Epithelial cell of proximal tubule (primary cell): ENCODE measurements around the gene LSM12. TPM values are rescaled to one million over a fixed set of nuclear protein-coding genes. Genes with fewer than 3 reads are reported as not detected.
"Not testable (repeated sequence)": the region's sequence is repeated elsewhere in the genome, so short reads cannot be mapped to it uniquely, and the experiment has no call there.

Experiments used
- DNase-seq: peaks from one replicate; pipeline ENCODE4 v3.0.0-alpha.2; 2011; ENCODE audit warnings: low read depth
- H3K4me3 ChIP-seq: 2 replicates; pipeline ENCODE4 v1.5.1; 2011; ENCODE audit warnings: low read depth, mild to moderate bottlenecking, low read length
- total RNA-seq: library from RNA; depleted of rRNA; stranded (reverse); fragments of >200 nt; gene quantifications from 2 replicates; pipeline ENCODE4 v1.2.3, GENCODE V29; 2015
- TF ChIP-seq, protein P1 (sequence below): conservative IDR thresholded peaks from 2 replicates; pipeline ENCODE4 v1.5.1; 2012; ENCODE audit warnings: low read depth, mild to moderate bottlenecking, low read length

LSM12 gene
- total RNA-seq, 1 donor from 2014 or later = 58.5 TPM

GRCh38 chr17:44049294-44050060 is 17.0 kb downstream of the LSM12 start:
- TF ChIP-seq, protein P1, sequence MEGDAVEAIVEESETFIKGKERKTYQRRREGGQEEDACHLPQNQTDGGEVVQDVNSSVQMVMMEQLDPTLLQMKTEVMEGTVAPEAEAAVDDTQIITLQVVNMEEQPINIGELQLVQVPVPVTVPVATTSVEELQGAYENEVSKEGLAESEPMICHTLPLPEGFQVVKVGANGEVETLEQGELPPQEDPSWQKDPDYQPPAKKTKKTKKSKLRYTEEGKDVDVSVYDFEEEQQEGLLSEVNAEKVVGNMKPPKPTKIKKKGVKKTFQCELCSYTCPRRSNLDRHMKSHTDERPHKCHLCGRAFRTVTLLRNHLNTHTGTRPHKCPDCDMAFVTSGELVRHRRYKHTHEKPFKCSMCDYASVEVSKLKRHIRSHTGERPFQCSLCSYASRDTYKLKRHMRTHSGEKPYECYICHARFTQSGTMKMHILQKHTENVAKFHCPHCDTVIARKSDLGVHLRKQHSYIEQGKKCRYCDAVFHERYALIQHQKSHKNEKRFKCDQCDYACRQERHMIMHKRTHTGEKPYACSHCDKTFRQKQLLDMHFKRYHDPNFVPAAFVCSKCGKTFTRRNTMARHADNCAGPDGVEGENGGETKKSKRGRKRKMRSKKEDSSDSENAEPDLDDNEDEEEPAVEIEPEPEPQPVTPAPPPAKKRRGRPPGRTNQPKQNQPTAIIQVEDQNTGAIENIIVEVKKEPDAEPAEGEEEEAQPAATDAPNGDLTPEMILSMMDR = no peak
- no peak overlapping the region for H3K4me3 ChIP-seq
- no peak for DNase-seq

DNA sequence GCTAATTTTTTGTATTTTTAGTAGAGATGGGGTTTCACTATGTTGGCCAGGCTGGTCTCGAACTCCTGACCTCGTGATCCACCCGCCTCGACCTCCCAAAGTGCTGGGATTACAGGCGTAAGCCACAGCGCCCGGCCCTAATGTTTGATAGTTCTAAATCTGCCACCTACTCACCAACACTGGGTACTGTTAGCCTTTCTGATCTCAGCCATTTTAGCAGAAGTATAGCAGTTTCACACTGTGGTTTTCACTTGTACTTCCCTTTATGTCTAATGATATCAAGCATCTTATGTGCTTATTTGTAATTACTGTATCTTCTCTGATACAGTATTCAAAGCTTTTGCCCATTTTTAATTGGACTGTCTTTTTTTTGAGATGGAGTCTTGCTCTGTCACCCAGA is 19.6 kb downstream of the LSM12 start:
- not testable (repeated sequence) for DNase-seq, H3K4me3 ChIP-seq

- DNase-seq = no peak
- H3K4me3 ChIP-seq = no peak overlapping the region
- TF ChIP-seq, protein P1 = no peak
Observed at GRCh38 chr17:44045486-44045885, 21.0 kb downstream of the LSM12 start.

- DNase-seq = no peak
Observed at GRCh38 chr17:44044071-44044470, 22.4 kb downstream of the LSM12 start.

DNA sequence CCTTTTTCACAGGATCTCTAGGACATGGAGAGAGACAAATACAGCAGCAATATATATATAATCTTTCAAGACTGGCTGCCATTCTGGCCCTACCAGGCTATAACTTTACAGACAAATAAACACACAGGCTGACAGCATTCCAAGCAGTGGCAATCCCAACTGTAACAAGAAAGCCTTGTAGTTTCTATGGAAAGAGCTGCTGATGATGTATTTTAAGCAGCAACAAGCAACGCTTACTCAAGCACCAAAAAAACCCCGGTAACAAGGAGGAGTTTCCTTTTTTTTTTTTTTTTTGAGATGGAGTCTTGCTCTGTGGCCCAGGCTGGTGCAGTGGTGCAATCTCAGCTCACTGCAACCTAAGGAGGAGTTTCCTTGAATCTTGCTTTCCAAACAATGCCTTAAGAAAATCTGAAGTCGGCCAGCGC is 23.2 kb downstream of the LSM12 start:
- no peak overlapping the region for H3K4me3 ChIP-seq
- TF ChIP-seq, protein P1 = no peak
- no peak for DNase-seq

More at GRCh38 chr17:44044071-44044470, 22.4 kb downstream of the LSM12 start:
- TF ChIP-seq, protein P1 = no peak
- no peak overlapping the region for H3K4me3 ChIP-seq

DNA sequence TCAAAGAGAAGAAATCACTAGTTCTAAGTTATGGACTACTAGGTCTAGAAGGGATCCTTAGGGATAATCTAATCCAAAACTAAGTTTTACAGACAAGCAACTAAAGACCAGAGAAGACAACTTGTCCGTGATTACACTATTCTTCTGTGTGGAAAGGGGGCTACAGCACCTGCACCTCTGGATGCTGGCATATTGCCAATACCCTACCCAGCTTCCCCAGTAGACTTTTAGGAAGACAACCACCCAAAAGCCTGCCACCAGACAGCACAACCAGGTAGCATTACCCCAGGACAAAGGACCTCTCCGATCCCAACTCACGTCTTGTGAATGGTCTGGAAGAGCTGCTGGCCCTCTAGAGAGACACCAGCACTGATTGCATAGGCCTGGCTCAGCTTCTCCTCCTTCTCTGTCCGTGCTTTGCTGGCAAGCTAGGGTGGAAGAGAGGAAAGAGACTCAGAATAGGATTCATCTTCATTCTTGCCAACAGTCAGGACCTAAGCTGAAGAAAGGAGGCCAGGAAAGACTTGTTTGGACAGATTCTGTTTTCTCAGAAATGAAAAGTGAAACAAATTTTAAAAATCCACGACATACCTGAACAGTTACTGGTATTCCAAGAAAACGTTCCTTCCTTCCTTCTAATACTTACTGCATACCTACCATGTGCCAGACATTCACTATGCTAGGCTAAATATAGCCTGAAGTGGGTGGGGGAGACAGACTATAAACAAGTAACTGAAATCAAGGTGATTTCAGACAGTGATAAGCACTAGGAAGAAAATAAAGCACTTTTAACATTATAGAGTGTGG is 26.4 kb downstream of the LSM12 start:
- TF ChIP-seq, protein P1 = no peak
- no peak overlapping the region for H3K4me3 ChIP-seq
- DNase-seq = no peak

- TF ChIP-seq, protein P1 = no peak
- H3K4me3 ChIP-seq = no peak overlapping the region
- DNase-seq = no peak
Observed at GRCh38 chr17:44038604-44039011, 27.9 kb downstream of the LSM12 start.
